Trophoblast cell (in vitro differentiated cells and primary cell): ENCODE data around the gene VCAM1.

Source experiments
- DNase-seq, 2 donors: peaks; one replicate each; pipeline ENCODE4 v3.0.0-alpha.2; 2016
- H2AFZ ChIP-seq: 2 replicates; pipeline ENCODE4 v1.6.1; 2013; ENCODE audit warnings: low read length, moderate library complexity, mild to moderate bottlenecking; ENCODE audit not compliant: insufficient read depth, poor library complexity
- H2AK5ac ChIP-seq: 2 replicates; pipeline ENCODE4 v1.6.1; 2013; ENCODE audit warnings: mild to moderate bottlenecking, low read length
- H2BK120ac ChIP-seq: 2 replicates; pipeline ENCODE4 v1.6.1; 2013; ENCODE audit warnings: low read length, mild to moderate bottlenecking, moderate library complexity; ENCODE audit not compliant: insufficient read depth, poor library complexity
- H2BK12ac ChIP-seq: 2 replicates; pipeline ENCODE4 v1.6.1; 2013; ENCODE audit warnings: mild to moderate bottlenecking, low read length, moderate library complexity
- H2BK5ac ChIP-seq: 2 replicates; pipeline ENCODE4 v1.6.1; 2013; ENCODE audit warnings: low read length, low read depth, moderate library complexity, mild to moderate bottlenecking; ENCODE audit not compliant: poor library complexity
- H3K14ac ChIP-seq: 2 replicates; pipeline ENCODE4 v1.6.1; 2013; ENCODE audit warnings: mild to moderate bottlenecking, low read length
- H3K18ac ChIP-seq: 2 replicates; pipeline ENCODE4 v1.6.1; 2013; ENCODE audit warnings: mild to moderate bottlenecking, low read length
- H3K23ac ChIP-seq: 2 replicates; pipeline ENCODE4 v1.6.1; 2013; ENCODE audit warnings: low read length
- H3K27ac ChIP-seq: 2 replicates; pipeline ENCODE4 v1.5.1; 2013; ENCODE audit warnings: low read depth, mild to moderate bottlenecking, inconsistent platforms, low read length, moderate library complexity
- H3K27me3 ChIP-seq: 2 replicates; pipeline ENCODE4 v1.6.1; 2013; ENCODE audit warnings: inconsistent platforms, mild to moderate bottlenecking, low read length, moderate library complexity; ENCODE audit not compliant: insufficient read depth
- H3K36me3 ChIP-seq, 2 experiments: 1 replicate in 1 of 2; 2 replicates in 1 of 2; pipeline ENCODE4 v1.6.1; 2013; ENCODE audit warnings: low read length in 2 of 2, mild to moderate bottlenecking in 2 of 2, moderate library complexity in 1 of 2; ENCODE audit not compliant: insufficient read depth in 2 of 2, control insufficient read depth in 1 of 2
- H3K4ac ChIP-seq: 2 replicates; pipeline ENCODE4 v1.6.1; 2013; ENCODE audit warnings: low read depth, mild to moderate bottlenecking, low read length, moderate library complexity
- H3K4me1 ChIP-seq, 2 experiments: 1 replicate in 1 of 2; 2 replicates in 1 of 2; pipeline ENCODE4 v1.6.1; 2013; ENCODE audit warnings: low read length in 2 of 2, mild to moderate bottlenecking in 2 of 2, moderate library complexity in 1 of 2; ENCODE audit not compliant: insufficient read depth in 2 of 2, control insufficient read depth in 1 of 2
- H3K4me2 ChIP-seq: 2 replicates; pipeline ENCODE4 v1.6.1; 2013; ENCODE audit warnings: inconsistent platforms, mild to moderate bottlenecking, low read length, moderate library complexity
- H3K4me3 ChIP-seq: 2 replicates; pipeline ENCODE4 v1.5.1; 2013; ENCODE audit warnings: mild to moderate bottlenecking, low read depth, low read length, inconsistent platforms
- H3K79me1 ChIP-seq: one replicate; pipeline ENCODE4 v1.6.1; 2013; ENCODE audit warnings: low read length
- H3K79me2 ChIP-seq: 2 replicates; pipeline ENCODE4 v1.6.1; 2013; ENCODE audit warnings: low read length, mild to moderate bottlenecking; ENCODE audit not compliant: control insufficient read depth, insufficient read depth, poor library complexity
- H3K9ac ChIP-seq: 2 replicates; pipeline ENCODE4 v1.6.1; 2013; ENCODE audit warnings: mild to moderate bottlenecking, low read length
- H3K9me3 ChIP-seq: 2 replicates; pipeline ENCODE4 v1.6.1; 2013; ENCODE audit warnings: low read depth, mild to moderate bottlenecking, control low read depth, inconsistent platforms, low read length; ENCODE audit not compliant: insufficient read depth
- H4K12ac ChIP-seq: 2 replicates; pipeline ENCODE4 v1.6.1; 2013; ENCODE audit warnings: low read depth, mild to moderate bottlenecking, low read length, moderate library complexity
- H4K8ac ChIP-seq: 2 replicates; pipeline ENCODE4 v1.6.1; 2013; ENCODE audit warnings: low read depth, mild to moderate bottlenecking, low read length, moderate library complexity
- H4K91ac ChIP-seq: one replicate; pipeline ENCODE4 v1.6.1; 2013; ENCODE audit warnings: low read depth, mild to moderate bottlenecking, low read length, moderate library complexity
- WGBS: extraction: QIAGEN DNeasy Blood & Tissue Kit; methylation state at CpG from one replicate; pipeline ENCODE4 v1.1.7; 2013; ENCODE audit warnings: missing lambda C conversion rate; ENCODE audit not compliant: insufficient read length, insufficient coverage; ENCODE audit errors: extremely low coverage; 5-methylcytosine and 5-hydroxymethylcytosine counted together

VCAM1 gene

DNA sequence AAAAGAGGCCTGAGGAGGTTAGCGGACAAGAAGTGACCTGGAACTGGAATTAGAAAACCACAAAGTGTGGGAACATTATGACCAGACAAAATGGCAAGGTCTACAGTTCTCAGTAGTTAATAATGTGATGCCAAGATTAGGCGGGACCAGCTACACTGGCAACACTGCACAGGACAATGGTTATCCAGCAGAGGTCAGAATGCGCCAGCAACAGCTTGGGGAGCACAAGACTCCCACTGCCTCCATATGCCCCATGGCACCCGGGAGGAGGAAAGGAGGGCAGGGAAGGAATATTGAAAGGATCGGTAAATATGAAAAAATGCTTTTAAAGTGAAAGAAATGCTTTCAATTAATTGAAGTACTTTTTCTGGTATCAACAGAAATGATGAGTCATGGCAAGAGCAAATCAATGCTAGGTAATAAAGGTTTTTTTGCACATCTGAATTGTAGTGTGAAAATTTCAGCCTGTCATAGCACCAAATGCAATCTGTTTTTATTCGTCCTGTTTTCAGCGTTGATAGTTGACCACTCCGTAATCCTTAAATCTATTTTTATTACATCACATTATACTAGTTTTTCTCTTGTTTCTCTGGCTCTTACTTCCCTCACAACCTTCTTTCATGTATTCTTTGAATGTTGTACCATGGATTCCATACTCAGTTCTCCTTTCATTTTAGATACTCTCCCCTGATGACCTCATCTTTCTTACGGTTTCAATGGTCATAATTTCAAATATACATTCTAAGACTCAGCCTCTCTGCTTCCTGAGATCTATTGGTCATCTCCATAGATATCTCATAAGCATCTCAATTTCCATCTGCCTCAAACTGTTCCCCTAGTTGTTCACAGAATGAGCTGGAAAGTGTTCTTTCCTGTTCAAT, 30.7 kb downstream of the VCAM1 start:
- Histone ChIP-seq H3K9me3 (no peaks in the 10 kb centered on the region), H2AK5ac (no peak overlapping the region), H2BK12ac (no peak overlapping the region), H3K4ac (no peak overlapping the region), H2BK5ac (no peak overlapping the region), H3K27me3 (no peaks in the 10 kb centered on the region), H3K18ac (no peak overlapping the region), H3K27ac (no peak overlapping the region), H3K79me2 (no peaks in the 10 kb centered on the region), H2BK120ac (no peak overlapping the region), H2AFZ (no peak overlapping the region), H3K79me1 (no peaks in the 10 kb centered on the region), H3K4me3 (no peak overlapping the region), H3K4me1 (no peaks in the 10 kb centered on the region), H4K12ac (no peak overlapping the region), H3K4me2 (no peak overlapping the region), H3K14ac (no peak overlapping the region), H4K91ac (no peak overlapping the region), H4K8ac (no peak overlapping the region), H3K9ac (no peak overlapping the region), H3K23ac (no peak overlapping the region), H3K36me3 (no peaks in the 10 kb centered on the region)
- 100% methylated on average over 1 of the region's 9 CpGs for WGBS
- no peak for DNase-seq

DNA sequence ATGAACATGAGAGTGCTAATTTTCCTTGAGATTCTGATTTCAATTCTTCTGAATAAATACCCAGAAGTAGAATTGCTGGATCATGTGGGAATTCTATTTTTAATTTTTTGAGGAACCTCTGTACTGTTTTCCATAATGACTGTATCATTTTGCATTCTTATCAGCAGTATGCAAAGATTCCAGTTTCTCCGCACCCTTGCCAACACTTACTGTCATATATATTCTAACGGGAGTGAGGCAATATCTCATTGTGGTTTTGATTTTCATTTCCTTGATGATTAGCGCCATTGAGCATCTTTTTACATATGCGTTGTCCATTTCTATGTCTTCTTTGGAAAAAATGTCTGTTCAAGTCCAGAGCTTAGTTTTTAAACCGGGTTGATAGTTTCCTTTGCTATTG, 33.2 kb downstream of the VCAM1 start:
- Histone ChIP-seq H4K91ac (no peak overlapping the region), H3K23ac (no peak overlapping the region), H2AFZ (no peak overlapping the region), H4K12ac (no peak overlapping the region), H3K14ac (no peak overlapping the region), H3K4me2 (no peak overlapping the region), H3K4me1 (no peaks in the 10 kb centered on the region), H3K79me1 (no peaks in the 10 kb centered on the region), H2BK5ac (no peak overlapping the region), H3K27ac (no peak overlapping the region), H2BK120ac (no peak overlapping the region), H2BK12ac (no peak overlapping the region), H3K18ac (no peak overlapping the region), H3K4me3 (no peak overlapping the region), H2AK5ac (no peak overlapping the region), H3K36me3 (no peaks in the 10 kb centered on the region), H3K79me2 (no peaks in the 10 kb centered on the region), H3K9me3 (no peaks in the 10 kb centered on the region), H4K8ac (no peak overlapping the region), H3K27me3 (no peaks in the 10 kb centered on the region), H3K9ac (no peak overlapping the region), H3K4ac (no peak overlapping the region)
- DNase-seq: no peak
- no CpG with 5 or more reads among the region's 5 CpGs for WGBS

DNA sequence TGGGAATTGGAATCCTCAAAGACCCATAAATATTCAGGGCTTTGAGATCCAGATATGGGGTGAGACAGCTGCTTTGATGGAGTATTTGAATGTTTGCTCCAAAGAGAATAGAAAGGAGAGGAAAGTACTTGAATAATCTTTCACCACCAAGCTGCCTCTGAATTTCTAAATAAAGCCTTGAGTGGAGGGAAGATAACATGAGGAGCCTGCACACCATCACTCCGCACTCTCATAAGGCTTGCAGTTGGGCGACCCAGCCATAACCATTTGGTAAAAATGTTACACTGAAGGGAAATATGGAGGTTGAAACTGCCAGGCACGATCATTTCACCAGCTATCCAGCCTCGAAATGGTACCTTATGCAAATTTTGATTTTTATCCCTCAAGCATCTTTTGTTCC, 38.4 kb downstream of the VCAM1 start:
- no peaks in the 10 kb centered on the region for H3K9me3 ChIP-seq
- WGBS: no CpG with 5 or more reads among the region's 4 CpGs
- H3K4me1 ChIP-seq: no peaks in the 10 kb centered on the region
- no peak overlapping the region for H2BK5ac ChIP-seq
- no peak overlapping the region for H4K12ac ChIP-seq
- no peak overlapping the region for H3K18ac ChIP-seq
- H3K27ac ChIP-seq: no peak overlapping the region
- no peak overlapping the region for H3K4me3 ChIP-seq
- H3K9ac ChIP-seq: no peak overlapping the region
- H2BK12ac ChIP-seq: no peak overlapping the region
- no peaks in the 10 kb centered on the region for H3K27me3 ChIP-seq
- H3K36me3 ChIP-seq: no peaks in the 10 kb centered on the region
- H4K91ac ChIP-seq: no peak overlapping the region
- H2AK5ac ChIP-seq: no peak overlapping the region
- no peak for DNase-seq
- no peak overlapping the region for H4K8ac ChIP-seq
- no peak overlapping the region for H3K14ac ChIP-seq
- H3K23ac ChIP-seq: no peak overlapping the region
- H3K4ac ChIP-seq: no peak overlapping the region
- H3K79me1 ChIP-seq: no peaks in the 10 kb centered on the region
- no peaks in the 10 kb centered on the region for H3K79me2 ChIP-seq
- no peak overlapping the region for H2BK120ac ChIP-seq
- H2AFZ ChIP-seq: no peak overlapping the region
- H3K4me2 ChIP-seq: no peak overlapping the region

DNA sequence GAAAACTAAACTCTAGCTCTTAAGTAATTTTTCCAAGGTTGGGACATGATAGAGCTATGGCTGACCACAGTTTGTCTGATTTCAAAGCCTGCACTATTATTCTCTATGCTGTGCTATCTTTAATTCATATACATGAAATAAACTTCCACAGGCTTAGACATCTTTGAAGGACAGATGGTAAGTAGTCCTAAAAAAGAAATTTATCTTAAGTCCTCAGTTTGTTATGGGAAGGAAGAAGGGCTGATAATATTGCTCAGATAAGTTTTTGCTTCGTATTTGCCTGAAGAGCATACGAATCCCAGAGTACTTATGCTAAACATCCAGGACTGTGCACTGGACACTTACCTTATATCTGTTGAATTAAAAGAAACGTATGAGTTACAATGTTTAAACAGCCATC, 39.6 kb downstream of the VCAM1 start:
- Histone ChIP-seq H3K9ac (no peak overlapping the region), H3K14ac (no peak overlapping the region), H4K8ac (no peak overlapping the region), H3K4ac (no peak overlapping the region), H2AFZ (no peak overlapping the region), H4K12ac (no peak overlapping the region), H3K4me3 (no peak overlapping the region), H2AK5ac (no peak overlapping the region), H3K4me1 (no peaks in the 10 kb centered on the region), H3K79me1 (no peaks in the 10 kb centered on the region), H2BK120ac (no peak overlapping the region), H3K4me2 (no peak overlapping the region), H2BK5ac (no peak overlapping the region), H3K9me3 (no peaks in the 10 kb centered on the region), H3K79me2 (no peaks in the 10 kb centered on the region), H3K23ac (no peak overlapping the region), H2BK12ac (no peak overlapping the region), H3K18ac (no peak overlapping the region), H4K91ac (no peak overlapping the region), H3K36me3 (no peaks in the 10 kb centered on the region), H3K27ac (no peak overlapping the region), H3K27me3 (no peaks in the 10 kb centered on the region)
- DNase-seq: no peak
- WGBS: no CpG with 5 or more reads among the region's 3 CpGs
